Stimulated activated CD4-positive, alpha-beta T cell treated with anti-CD3 and anti-CD28 coated beads, Interleukin-4, amount 100 ng/mL, for 24 hours (primary cell): ENCODE data around the gene IQCN.

ENCODE experiments used
- DNase-seq: peaks from one replicate; pipeline ENCODE4 v3.0.0-alpha.2; 2020

The IQCN gene, protein sequence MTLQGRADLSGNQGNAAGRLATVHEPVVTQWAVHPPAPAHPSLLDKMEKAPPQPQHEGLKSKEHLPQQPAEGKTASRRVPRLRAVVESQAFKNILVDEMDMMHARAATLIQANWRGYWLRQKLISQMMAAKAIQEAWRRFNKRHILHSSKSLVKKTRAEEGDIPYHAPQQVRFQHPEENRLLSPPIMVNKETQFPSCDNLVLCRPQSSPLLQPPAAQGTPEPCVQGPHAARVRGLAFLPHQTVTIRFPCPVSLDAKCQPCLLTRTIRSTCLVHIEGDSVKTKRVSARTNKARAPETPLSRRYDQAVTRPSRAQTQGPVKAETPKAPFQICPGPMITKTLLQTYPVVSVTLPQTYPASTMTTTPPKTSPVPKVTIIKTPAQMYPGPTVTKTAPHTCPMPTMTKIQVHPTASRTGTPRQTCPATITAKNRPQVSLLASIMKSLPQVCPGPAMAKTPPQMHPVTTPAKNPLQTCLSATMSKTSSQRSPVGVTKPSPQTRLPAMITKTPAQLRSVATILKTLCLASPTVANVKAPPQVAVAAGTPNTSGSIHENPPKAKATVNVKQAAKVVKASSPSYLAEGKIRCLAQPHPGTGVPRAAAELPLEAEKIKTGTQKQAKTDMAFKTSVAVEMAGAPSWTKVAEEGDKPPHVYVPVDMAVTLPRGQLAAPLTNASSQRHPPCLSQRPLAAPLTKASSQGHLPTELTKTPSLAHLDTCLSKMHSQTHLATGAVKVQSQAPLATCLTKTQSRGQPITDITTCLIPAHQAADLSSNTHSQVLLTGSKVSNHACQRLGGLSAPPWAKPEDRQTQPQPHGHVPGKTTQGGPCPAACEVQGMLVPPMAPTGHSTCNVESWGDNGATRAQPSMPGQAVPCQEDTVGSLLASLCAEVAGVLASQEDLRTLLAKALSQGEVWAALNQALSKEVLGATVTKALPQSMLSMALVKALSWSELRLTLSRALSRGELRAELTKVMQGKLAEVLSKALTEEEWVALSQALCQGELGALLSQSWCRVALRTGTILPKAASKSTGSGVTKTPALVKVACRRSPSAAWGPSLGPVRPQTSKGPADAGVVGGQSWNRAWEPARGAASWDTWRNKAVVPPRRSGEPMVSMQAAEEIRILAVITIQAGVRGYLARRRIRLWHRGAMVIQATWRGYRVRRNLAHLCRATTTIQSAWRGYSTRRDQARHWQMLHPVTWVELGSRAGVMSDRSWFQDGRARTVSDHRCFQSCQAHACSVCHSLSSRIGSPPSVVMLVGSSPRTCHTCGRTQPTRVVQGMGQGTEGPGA (N-terminal part only)

DNA sequence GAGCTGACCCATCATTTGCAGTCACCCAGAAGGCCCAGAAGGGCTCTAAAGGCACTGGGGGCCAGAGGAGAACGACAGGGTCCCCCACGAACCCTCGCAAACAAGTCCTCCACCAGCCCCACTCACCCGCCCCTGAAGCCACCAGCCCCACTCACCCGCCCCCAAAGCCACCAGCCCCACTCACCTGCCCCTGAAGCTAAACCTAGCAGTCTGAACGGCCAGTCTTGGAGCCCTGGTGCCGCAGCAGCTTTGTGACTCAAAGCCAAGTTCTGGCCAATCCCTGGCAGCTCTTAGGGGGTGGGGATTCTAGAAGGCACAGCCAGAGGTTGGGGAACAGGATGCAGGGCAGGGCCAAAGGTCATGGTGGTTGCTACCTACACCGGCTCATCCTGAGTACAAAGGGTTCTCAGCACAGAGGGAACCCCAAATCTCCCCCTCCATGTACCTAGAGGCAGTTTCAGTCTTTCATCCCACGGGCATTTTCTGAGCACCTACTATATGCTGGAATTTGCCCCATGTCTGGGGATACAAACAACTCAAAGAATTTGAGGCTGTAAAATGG is at the start of gene IQCN:
Gene IQCN, minus strand, starts transcription at position 234 of the 562 bp plus-strand sequence. CDS start 4,974 bp downstream, outside the sequence.
- DNase-seq, result no peak

DNA sequence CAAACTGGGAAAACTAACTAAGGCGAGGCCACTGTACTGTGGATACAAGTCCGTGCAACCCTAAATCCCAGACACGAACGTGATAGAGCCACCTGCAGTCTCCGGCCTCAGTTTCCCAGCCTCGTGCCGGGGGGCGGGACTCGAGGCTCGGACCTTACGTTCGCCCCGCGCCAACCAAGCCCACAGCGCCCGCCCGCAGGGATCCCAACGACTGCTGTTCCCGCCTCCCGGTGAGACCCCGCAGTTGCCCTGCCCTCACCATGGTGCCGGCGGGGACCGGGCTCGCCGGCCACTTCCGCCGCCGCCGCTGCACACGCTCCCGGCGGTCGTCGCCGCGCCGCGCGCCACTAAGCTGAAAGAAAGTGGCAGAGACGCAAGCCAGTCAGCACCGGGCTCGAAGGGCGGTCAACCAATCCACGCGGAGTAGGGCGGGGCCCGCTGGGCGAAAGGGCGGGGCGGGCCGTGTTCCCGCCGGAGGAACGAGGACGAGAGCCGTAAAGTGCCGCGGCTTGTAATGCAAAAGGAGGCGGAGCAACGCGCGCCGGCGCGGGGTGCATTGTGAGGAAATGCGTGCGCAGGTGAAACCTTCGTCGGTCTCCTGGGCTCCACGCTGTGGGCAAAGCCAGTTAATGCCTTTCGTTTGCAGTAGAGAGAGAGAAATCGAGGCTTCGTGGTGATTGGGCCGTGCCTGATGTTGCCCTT is 48.7 kb upstream of the IQCN start, which contains the start of gene LSM4:
Gene LSM4, minus strand, starts transcription at position 318 of the 702 bp plus-strand sequence. Its CDS starts 56 bp downstream, at position 262.
- DNase-seq, result peak; percentile 99

DNA sequence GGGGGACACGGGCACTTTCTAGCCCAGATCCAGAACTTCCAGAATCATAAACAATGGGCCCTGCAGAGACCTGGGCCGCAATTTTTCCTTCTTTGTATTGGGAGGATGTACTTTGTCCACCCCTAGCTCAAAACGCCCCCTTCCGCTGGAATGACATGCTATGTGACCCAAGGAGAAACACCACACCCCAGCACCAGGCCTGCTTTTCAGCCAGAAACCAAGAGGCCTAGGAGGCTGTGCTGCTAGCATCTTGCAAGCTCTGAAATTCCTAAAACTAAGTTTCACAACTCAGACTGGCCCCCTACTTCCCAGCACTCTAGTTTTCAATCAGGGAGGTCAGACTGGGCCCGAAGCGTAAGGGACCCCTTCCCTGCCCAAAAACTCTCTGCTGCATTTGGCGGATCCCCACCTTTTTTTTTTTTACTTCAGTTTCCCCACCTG is 48.1 kb upstream of the IQCN start:
- DNase-seq, result peak; percentile 51

DNA sequence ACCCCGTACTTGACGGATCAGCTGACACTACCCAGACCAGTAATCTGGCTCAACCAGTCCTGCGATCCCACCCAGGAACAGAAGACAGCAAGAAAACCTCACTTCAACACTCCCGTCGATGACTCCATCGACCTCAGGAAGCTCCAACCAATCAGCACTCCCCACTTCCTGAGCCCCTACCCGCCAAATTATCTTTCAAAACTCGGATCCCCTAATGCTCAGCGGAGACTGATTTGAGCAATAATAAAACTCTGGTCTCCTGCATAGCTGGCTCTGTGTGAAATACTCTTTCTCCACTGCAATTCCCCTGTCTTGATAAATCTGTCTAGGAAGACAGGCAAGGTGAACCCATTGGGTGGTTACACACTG is 47.5 kb upstream of the IQCN start:
- DNase-seq, result peak; percentile 34

DNA sequence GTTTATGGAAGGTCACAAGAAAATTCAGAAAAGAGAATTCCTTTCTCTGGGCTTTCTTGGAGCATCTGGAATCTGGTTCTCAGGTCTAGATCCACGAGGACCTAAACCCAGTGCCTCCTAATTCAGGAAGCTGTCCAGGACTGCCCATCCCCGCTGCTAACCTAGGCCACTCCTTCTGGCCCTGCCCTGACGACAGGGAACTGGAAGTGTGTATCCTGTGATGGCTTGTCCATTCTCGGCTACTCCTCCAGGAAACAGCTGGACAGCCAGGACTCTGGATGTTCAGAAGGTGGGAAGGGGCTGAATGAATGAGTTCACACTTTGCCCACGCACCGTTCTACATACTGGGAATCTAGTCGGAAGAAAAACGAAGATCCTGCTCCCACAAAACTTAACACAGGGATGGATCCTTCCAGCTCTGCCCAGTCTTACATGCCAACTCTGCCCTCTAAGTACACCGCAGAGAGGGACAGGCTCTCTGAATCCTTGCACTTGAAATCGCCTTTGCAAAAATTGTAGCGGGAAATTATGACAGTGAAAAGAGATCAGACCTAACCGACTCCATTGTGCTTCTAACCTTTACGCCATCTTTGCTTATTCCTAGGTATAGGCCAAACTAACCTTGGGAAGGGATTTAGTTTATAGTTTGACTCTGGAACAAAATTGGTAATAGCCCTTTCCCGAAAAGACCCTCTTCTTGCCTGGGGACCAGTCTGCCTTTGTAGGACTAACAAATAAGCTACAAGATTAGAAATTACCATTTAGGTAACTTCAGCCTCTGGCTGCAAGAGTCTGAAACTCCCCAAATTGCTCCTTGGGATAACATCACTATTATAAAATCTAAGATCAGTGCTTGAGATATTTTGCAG is 46.8 kb upstream of the IQCN start:
- no peak for DNase-seq

DNA sequence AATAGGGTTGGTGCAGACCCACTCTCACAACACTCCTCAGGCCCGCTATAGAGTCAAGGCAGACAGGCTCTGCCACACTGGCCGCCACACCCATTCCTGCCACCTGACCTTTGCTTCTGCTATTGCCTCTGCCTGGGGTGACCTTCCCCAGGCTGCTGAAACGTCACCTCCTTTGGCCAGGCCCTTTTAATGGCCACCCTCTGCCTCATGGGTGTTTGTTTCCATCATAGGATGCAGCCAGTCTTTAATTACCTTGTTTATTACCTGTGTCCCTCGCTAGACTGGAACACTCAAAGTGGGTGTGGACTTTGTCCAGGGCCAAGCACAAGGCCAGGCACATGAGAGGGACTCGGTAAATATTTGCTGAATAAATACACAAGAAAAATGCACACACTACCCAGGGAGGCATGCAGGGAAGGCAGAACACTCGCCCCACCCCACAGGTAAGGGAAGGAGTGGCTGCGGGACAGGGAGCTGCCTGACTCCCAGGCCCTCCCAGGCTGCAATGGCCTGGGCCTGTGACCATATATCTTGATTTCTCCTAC is 45.4 kb upstream of the IQCN start:
- no peak for DNase-seq

DNA sequence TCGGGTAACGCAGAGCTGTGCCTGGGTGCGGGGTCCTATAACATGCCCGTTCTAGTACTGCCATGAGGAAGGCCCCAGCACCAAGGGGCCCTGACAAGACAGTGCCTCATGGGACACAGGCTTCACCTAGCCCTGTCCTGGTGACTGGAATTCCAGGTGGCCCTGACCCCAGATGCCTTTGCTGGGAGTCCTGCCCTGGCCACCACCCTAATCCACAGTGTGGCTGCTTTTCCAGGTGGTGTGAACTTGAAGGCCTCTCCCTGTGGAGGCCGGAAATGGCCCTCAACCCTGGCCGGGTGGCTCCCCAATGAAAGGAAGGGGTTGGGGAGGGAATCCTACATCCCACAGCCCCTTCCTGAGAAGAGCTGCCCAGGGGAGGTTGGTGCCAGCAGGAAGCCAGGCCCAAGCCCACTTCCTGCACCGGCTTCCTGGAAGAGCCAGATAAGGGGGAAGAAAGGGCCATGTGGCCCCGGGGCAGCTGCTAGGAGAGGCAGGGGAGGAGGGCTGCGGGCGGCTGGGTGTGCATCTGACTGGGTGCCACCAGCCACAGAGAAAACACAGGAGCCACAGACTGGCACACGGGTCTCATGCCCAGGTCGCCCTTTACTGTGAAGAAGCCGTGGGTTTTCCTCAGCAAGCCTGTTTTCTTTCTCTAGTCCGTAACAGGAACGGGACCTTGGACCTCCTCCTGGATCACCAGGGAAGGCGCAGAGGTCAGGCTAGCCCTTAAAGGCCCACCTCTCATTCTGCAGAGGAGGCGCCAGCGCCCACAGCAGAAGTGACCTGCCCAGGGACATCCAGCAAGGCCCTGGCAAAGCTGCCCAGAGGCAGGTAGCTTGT is 43.9 kb upstream of the IQCN start:
- no peak for DNase-seq

DNA sequence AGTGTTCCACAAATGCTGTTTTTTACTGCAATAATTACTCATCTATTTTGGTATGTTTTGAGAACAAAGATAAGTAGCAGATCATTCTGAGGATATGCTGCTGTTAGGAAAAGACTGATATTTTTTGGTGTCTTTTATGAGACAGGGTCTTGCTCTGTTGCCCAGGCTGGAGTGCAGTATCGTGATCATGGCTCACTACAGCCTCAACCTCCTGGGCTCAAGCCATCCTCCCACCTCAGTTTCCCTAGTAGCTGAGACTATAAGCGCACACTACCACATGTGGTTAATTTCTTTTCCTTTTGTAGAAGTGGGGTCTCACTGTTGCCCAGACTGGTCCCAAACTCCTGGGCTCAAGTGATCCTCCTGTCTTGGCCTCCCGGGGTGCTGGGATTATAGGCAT is 39.1 kb upstream of the IQCN start:
- DNase-seq, result no peak

DNA sequence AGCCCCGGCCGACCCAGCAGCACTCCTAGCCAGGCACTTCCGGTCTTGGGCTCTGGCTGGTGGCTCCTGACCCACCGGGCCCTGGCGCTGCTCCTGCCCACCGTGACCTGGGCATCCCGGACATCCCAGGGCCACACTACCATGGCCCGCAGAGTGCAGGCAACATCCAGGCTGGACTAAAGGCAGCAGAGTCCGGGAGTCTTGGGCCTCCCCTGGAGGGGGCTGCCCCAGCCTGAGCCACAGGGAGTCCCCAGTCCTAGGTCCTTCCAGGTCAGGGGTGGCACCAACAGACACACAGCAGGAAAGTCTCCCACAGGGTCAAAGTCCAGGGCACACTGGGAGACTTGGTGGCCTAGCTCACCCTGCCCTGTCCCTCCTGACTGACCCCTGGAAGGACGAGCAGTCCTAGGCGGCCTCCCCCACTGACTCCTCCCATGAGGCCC is 37.9 kb upstream of the IQCN start:
- DNase-seq, result no peak

DNA sequence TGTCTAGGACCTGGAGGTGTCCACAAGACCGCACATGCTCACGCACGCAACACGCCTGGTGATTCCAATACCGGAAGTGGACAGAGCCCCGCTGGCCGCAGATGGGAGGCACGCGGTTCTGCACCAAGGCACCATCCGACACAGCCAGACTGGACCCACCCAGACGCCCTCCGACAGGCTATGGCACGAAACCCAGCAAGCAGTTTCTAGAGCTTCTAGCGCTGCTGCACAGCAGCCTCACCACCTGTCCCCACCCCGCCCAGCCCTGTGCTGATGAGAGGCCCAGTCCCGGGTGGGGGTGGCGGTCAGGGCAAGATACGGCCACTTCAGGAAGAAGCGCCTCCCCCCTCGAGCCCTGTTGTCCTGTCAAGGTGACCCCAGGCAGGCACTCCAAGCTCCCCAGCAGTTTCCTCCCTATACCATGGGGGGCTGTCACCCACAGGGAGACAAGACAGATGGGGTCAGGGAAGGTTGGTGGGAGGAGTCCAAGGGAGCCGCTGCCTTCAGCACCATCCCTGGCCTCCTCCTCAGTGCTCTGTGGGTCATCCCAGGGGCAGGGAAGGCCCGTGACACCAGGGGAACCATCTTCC is 37.3 kb upstream of the IQCN start:
- DNase-seq, result no peak

DNA sequence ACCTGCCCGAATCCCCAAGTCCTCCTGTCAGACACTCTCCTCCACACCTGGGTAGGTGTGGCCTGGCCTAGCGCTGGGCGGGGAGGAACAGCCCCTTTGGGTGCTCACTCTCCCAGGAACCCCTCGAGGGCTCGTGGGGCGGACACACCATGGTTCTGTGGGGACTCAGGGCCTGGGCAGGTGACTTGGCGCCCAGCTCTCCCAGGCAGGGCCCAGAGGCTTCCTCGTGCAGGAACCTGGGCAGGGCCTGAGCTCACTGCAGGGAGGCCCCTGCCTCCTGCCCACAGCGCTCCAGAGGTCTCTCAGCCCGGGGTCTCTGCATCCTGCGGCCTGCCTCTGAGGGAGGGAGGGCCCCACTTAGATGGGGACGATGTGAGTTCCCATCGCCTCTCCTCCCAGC is 36.7 kb upstream of the IQCN start:
- no peak for DNase-seq

DNA sequence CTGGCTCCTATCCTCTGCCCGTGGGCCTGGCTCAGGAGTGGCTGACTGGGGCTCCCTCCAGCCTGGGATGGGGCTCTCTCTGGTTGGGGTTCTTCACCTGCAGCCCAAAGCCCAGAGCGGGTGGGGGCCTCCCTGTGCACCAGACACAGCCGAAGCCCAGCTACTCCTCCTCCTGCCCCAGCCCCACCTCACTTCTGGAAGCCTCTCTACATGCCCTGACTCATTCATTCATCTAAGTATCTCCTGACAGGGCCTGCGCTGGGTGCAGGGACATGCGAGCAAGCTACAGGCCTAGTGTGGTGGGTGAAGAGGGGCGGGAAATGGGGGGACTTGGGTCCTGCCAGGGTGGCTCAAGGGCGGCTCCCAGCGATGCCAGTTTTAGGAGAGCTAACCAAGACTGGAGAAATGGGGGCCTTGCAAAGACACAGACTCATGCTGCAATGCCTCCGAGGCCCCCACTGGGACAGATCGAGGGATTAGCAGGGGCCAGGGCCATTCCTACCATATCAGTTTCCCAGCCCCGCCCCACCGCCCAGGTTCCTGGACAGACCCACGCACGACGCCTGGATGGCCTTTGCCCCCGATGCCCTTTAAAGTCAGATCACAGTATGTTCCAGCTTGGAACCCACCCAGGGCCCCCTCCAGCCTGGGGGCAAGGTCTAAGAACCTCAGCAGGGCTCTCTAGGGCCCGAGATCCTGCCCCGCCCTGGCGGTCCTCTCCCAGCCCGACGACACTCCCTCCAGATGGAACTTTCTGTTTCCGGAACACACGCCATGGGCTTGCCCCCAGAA is 36.1 kb upstream of the IQCN start:
- no peak for DNase-seq

DNA sequence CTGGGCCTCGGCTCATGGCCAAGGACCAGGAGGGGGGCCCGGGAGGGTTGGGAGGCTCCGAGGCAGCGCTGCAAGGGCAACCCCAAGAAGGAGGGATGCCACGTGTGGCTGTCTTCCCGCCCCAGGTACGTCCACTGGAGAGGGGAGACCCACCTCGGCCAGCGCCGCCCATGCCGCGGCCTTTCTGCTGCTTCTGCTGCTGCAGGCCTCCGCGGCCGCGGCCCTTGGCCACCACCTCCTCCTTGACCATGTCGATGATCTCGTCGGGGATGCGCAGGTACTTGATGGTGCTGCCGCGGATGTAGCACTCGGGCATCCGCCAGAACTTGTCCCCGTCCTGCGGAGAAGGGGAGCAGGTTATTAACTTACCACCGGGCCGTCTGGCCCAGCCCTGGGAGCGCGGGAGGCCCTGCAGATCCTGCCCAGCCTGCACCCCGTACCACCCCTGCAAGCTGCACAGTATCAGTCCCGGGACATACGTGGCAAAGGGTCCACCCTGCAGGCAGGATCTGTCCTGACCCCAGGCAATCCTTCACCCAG is 35.3 kb upstream of the IQCN start:
- no peak for DNase-seq

DNA sequence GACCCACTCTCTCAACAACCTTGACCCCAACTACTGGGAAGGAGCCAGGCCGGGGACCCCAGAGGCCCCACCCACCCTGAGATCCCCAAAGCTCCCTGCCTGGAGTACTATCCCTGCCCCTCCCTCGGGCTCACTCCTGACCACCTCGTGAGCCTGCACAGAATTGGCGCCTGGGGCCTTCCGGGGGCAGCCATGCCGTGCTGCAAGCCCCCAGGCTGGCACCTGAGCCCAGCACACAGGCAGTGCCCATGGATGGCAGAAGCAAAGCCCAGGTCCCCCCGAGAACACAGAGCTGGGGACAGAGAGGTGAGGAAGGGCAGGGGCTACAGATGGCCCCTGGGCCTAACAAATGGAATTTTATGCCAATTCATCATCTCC is 34.7 kb upstream of the IQCN start:
- no peak for DNase-seq

DNA sequence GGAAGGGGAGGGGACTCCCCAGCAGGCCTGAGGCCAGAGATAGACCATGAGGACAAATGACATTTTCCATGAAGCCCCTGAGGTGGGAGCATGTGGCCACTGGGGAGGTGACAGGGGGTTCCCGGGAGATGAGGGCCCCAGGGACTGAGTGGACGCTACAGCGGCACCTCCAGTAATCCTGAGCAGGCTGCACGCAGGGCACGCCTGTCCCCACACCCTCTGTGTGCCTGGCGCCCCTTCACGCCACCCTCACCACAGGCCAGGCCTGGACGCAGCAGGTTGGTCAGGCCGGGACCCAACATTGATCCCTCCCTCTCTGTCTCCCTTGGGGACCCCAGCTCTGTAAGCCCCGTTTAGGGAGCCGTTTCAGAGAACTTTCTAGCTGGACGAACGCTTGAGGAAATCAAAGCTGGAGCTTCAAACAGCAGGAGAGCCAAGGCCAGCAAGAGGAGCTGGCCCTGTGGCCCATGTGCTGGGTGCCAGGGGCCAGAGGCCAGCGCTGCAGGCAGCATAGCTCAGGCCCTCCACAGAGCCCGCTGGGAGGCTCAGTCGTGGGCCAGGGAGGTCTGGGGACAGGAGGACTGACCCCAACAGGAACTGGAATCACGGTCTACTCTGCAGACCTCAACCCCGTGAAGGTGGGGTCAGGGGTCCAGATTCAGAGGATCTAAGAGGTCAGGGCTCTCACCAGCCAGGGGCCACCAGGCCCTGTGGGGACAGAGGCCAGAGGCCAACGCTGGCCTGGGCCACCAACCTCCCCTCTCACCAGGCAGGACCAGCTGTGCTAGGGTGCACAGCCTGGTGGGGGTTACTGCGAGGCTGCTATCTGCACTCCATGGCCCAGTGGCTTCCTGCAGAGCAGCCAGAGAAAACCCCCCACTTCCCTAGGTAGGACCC is 34.0 kb upstream of the IQCN start:
- DNase-seq, result no peak

DNA sequence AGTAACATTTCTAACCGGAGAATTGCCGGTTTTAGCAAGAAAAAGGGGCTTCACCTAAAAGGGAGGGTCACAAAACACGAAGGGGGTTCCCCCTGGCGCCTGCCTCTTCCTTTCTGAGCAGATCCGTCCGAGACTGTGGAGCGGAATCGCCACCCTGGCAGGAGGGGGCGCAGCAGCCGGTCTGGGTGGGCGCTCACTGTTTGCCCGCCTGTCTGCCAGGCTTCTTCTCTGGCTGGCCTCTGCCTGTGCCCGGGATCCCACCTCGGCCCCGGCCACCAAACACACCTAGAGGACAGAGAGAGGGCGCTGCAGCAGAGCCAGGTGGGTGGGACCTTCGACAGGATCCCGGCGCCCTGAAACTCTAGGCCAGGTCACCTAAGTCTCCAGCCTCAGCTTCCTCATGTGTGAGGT is 33.0 kb upstream of the IQCN start:
- DNase-seq, result no peak

DNA sequence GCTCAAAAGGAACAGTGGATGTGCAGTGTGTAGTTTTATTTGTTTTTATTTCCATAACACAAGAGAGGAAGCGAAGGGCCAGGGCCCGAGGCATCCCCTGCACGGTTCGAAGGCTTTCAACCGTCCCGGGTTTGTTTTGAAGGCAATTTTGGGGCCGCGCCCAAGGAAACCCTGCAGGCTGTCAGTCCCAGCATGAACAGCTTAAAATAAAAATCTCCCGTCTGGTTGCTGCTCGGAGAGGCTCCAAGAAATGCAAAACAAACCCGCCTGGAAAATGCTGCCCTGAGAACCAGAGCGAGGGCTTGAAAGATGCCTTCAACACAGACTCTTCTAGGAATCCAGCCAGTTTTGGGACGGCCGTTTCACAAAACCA is 32.6 kb upstream of the IQCN start:
- no peak for DNase-seq
